HepG2 (cell line): ENCODE data around the gene DCAF7. TPM values are rescaled to one million over a fixed set of nuclear protein-coding genes. Genes with fewer than 3 reads are reported as not detected.
A peak's percentile ranks its signal among the peaks of the same experiment; 100 is the strongest.

Source experiments
- CREB1 ChIP-seq, 2 experiments: fragments of 450-650 bp in 1 of 2; IDR thresholded peaks; 2 replicates each; pipeline ENCODE4 v1.6.1; 2016 to 2017; ENCODE audit warnings: control low read depth in 1 of 2, mild to moderate bottlenecking in 1 of 2, missing compliant biosample characterization in 1 of 2, missing genetic modification characterization in 1 of 2
- FOXP1 ChIP-seq, 2 experiments: fragments of 450-650 bp in 1 of 2; IDR thresholded peaks; 2 replicates each; pipeline ENCODE4 v1.6.1; 2017 to 2018; ENCODE audit warnings: antibody characterized with exemption in 1 of 2
- GPN1 ChIP-seq: sonication (generic); formaldehyde crosslinking; IDR thresholded peaks from 2 replicates; pipeline ENCODE4 v1.5.1; 2020; ENCODE audit warnings: missing genetic modification reagents, borderline replicate concordance
- HDAC2 ChIP-seq: sonication (generic); formaldehyde crosslinking; IDR thresholded peaks from 2 replicates; pipeline ENCODE4 v1.4.0; 2020; ENCODE audit warnings: missing genetic modification reagents
- NFKB2 ChIP-seq: sonication (generic); formaldehyde crosslinking; IDR thresholded peaks from 2 replicates; pipeline ENCODE4 v1.4.0; 2020; ENCODE audit warnings: missing genetic modification reagents, borderline replicate concordance
- NFYC ChIP-seq: IDR thresholded peaks from 2 replicates; pipeline ENCODE4 v1.6.1; 2016; ENCODE audit warnings: missing genetic modification reagents, missing compliant biosample characterization
- NR2F6 ChIP-seq, 2 experiments: IDR thresholded peaks; 2 replicates each; pipeline ENCODE4 v1.6.1; 2016; ENCODE audit warnings: antibody characterized with exemption in 1 of 2, mild to moderate bottlenecking in 1 of 2
- SALL2 ChIP-seq: sonication (generic); formaldehyde crosslinking; IDR thresholded peaks from 2 replicates; pipeline ENCODE4 v1.8.1; 2023; ENCODE audit warnings: mild to moderate bottlenecking, missing genetic modification reagents, inconsistent platforms
- SOX13 ChIP-seq, 3 experiments: fragments of 450-650 bp in 1 of 3; sonication (generic) in 1 of 3; formaldehyde crosslinking in 1 of 3; IDR thresholded peaks in 2 of 3; conservative IDR thresholded peaks in 1 of 3; 2 replicates each; pipeline versions ENCODE4 v1.5.0 to v1.6.1; 2016 to 2020; ENCODE audit warnings: antibody characterized with exemption in 1 of 3, mild to moderate bottlenecking in 1 of 3, missing compliant biosample characterization in 1 of 3, missing genetic modification reagents in 1 of 3, moderate library complexity in 1 of 3
- ZBTB1 ChIP-seq: sonication (generic); formaldehyde crosslinking; IDR thresholded peaks from 2 replicates; pipeline ENCODE4 v1.4.0; 2020; ENCODE audit warnings: missing genetic modification reagents, borderline replicate concordance
- ZNF205 ChIP-seq: IDR thresholded peaks from 2 replicates; pipeline ENCODE4 v1.6.1; 2018; ENCODE audit warnings: missing biosample characterization, missing genetic modification reagents
- ZNF207 ChIP-seq: fragments of 450-650 bp; IDR thresholded peaks from 2 replicates; pipeline ENCODE4 v1.6.1; 2016; ENCODE audit warnings: antibody characterized with exemption, borderline replicate concordance
- ZNF251 ChIP-seq: sonication (generic); formaldehyde crosslinking; IDR thresholded peaks from 2 replicates; pipeline ENCODE4 v1.9.0; 2021; ENCODE audit warnings: mild to moderate bottlenecking, missing genetic modification reagents
- ZNF572 ChIP-seq: sonication (generic); formaldehyde crosslinking; IDR thresholded peaks from 2 replicates; pipeline ENCODE4 v1.5.1; 2020; ENCODE audit warnings: mild to moderate bottlenecking, missing genetic modification reagents
- ZNF614 ChIP-seq: IDR thresholded peaks from 2 replicates; pipeline ENCODE4 v1.6.1; 2018; ENCODE audit warnings: missing biosample characterization, missing genetic modification reagents, inconsistent platforms, borderline replicate concordance
- ZSCAN22 ChIP-seq: sonication (generic); formaldehyde crosslinking; IDR thresholded peaks from 2 replicates; pipeline ENCODE4 v1.4.0; 2020; ENCODE audit warnings: mild to moderate bottlenecking, missing genetic modification reagents
- polyA plus RNA-seq, 8 experiments: library from polyadenylated mRNA; depleted of rRNA in 3 of 8; stranded (reverse) in 7 of 8; unstranded in 1 of 8; fragments of >200 nt; fragmentation: Illumina TruSeq in 4 of 8; extraction: Trizol in 4 of 8; gene quantifications; 2 replicates each; pipeline versions ENCODE4 v1.2.1 to v1.2.3, GENCODE V29; 2011 to 2016; ENCODE audit warnings: low read depth in 4 of 8, missing spikeins in 1 of 8, mixed read lengths in 1 of 8; ENCODE audit not compliant: insufficient read depth in 1 of 8
- total RNA-seq, 5 experiments: library from RNA; depleted of rRNA; stranded (reverse); fragments of >200 nt; fragmentation: Illumina TruSeq; extraction: Trizol; gene quantifications; 2 replicates each; pipeline ENCODE4 v1.2.3, GENCODE V29; 2016; ENCODE audit warnings: low read depth in 1 of 5
- TF ChIP-seq, protein P1 (sequence below): sonication (generic); formaldehyde crosslinking; conservative IDR thresholded peaks from 2 replicates; pipeline ENCODE4 v1.4.0; 2020; ENCODE audit warnings: missing genetic modification reagents
- TF ChIP-seq, protein P2 (sequence below), 2 experiments: fragments of 450-650 bp in 1 of 2; sonication (generic) in 1 of 2; formaldehyde crosslinking; IDR thresholded peaks; 2 replicates each; pipeline versions ENCODE4 v1.5.0 to v1.8.0; 2020 to 2022; ENCODE audit warnings: mild to moderate bottlenecking in 1 of 2, missing genetic modification reagents in 1 of 2
- TF ChIP-seq, protein P3 (sequence below): sonication (generic); formaldehyde crosslinking; IDR thresholded peaks from 2 replicates; pipeline ENCODE4 v1.4.0; 2020; ENCODE audit warnings: mild to moderate bottlenecking, low read depth, missing genetic modification reagents
- TF ChIP-seq, protein P4 (sequence below): sonication (generic); formaldehyde crosslinking; IDR thresholded peaks from 2 replicates; pipeline ENCODE4 v1.4.0; 2020; ENCODE audit warnings: missing genetic modification reagents

Gene DCAF7
- total and polyA plus RNA-seq, 2 of the 13 experiments (the other 11 are each of a cell fraction or from before 2014, with no cell fraction given): 55.2 to 73.4 TPM

DNA sequence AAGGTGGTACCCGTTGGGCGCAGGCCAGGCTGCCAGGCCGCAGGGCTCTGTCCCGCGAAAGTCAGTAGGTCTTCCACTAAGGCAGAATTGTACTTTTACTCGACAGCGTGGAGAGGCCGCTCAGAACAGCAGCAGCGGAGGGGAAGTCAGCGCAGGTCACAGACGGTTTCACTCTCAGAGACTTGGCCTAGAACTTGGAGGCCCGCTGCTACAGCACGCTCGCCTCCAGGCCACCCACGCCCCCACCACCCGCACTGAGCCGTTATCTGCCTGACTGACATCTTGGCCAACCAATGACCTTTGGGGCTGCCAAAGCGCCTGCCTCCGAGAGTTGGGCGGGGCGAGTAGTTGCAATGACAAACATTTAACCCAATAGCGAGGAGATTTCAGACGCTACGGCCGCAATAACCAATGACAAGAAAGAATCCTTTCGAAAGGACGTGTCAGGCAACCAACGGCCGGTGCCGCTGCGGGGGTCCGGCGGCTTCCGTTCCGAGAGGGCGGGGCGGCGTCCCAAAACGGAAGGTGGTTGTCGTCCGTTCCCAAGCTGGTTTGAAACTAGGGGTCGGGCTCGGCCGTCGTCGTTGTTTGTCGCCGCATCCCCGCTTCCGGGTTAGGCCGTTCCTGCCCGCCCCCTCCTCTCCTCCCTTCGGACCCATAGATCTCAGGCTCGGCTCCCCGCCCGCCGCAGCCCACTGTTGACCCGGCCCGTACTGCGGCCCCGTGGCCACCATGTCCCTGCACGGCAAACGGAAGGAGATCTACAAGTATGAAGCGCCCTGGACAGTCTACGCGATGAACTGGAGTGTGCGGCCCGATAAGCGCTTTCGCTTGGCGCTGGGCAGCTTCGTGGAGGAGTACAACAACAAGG lies at the start of gene DCAF7 (continued):
- TF ChIP-seq, protein P1, sequence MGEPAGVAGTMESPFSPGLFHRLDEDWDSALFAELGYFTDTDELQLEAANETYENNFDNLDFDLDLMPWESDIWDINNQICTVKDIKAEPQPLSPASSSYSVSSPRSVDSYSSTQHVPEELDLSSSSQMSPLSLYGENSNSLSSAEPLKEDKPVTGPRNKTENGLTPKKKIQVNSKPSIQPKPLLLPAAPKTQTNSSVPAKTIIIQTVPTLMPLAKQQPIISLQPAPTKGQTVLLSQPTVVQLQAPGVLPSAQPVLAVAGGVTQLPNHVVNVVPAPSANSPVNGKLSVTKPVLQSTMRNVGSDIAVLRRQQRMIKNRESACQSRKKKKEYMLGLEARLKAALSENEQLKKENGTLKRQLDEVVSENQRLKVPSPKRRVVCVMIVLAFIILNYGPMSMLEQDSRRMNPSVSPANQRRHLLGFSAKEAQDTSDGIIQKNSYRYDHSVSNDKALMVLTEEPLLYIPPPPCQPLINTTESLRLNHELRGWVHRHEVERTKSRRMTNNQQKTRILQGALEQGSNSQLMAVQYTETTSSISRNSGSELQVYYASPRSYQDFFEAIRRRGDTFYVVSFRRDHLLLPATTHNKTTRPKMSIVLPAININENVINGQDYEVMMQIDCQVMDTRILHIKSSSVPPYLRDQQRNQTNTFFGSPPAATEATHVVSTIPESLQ: 0 out of 2 replicates have a peak, but pooled peaks have one; percentile 64
- TF ChIP-seq FOXP1 (IDR thresholded peaks at IDR 0.05) (no peak), FOXP1 (CRISPR knock-in tag; IDR thresholded peaks at IDR 0.05) (no peak), ZSCAN22 (0 out of 2 replicates have a peak, but pooled peaks have one; percentile 48), CREB1 (IDR thresholded peaks at IDR 0.05) (peak; percentile 93), CREB1 (CRISPR knock-in tag; IDR thresholded peaks at IDR 0.05) (peak; percentile 93), SOX13 (IDR thresholded peaks at IDR 0.05) (0 out of 2 replicates have a peak, but pooled peaks have one; percentile 11), SOX13 (CRISPR knock-in tag; conservative IDR thresholded peaks at IDR 0.05 in 1 of 2, IDR thresholded peaks at IDR 0.05 in 1 of 2) (peak in 1 of 2 experiments; percentile 29; a peak in 1 of 4 replicates), NFKB2 (CRISPR knock-in tag) (peak; percentile 84), ZNF614 (CRISPR knock-in tag) (peak; percentile 83), SALL2 (peak; percentile 90; the same call in 1 of the 2 replicates), ZNF205 (CRISPR knock-in tag) (peak; percentile 26), ZBTB1 (CRISPR knock-in tag) (peak; percentile 24; the same call in 1 of the 2 replicates), NR2F6 (IDR thresholded peaks at IDR 0.05) (no peak), NR2F6 (CRISPR knock-in tag; IDR thresholded peaks at IDR 0.05) (peak; percentile 56; the same call in 1 of the 2 replicates), GPN1 (0 out of 2 replicates have a peak, but pooled peaks have one; percentile 3), ZNF207 (no peak), ZNF251 (CRISPR knock-in tag) (0 out of 2 replicates have a peak, but pooled peaks have one; percentile 53), NFYC (CRISPR knock-in tag) (peak; percentile 99), ZNF572 (CRISPR knock-in tag) (no peak), HDAC2 (peak; percentile 47; the same call in 1 of the 2 replicates)
- TF ChIP-seq, protein P2, sequence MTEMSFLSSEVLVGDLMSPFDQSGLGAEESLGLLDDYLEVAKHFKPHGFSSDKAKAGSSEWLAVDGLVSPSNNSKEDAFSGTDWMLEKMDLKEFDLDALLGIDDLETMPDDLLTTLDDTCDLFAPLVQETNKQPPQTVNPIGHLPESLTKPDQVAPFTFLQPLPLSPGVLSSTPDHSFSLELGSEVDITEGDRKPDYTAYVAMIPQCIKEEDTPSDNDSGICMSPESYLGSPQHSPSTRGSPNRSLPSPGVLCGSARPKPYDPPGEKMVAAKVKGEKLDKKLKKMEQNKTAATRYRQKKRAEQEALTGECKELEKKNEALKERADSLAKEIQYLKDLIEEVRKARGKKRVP (CRISPR knock-in tag; IDR thresholded peaks at IDR 0.05): peak in 1 of 2 experiments; percentile 38; a peak in 2 of 4 replicates
- TF ChIP-seq, protein P3, sequence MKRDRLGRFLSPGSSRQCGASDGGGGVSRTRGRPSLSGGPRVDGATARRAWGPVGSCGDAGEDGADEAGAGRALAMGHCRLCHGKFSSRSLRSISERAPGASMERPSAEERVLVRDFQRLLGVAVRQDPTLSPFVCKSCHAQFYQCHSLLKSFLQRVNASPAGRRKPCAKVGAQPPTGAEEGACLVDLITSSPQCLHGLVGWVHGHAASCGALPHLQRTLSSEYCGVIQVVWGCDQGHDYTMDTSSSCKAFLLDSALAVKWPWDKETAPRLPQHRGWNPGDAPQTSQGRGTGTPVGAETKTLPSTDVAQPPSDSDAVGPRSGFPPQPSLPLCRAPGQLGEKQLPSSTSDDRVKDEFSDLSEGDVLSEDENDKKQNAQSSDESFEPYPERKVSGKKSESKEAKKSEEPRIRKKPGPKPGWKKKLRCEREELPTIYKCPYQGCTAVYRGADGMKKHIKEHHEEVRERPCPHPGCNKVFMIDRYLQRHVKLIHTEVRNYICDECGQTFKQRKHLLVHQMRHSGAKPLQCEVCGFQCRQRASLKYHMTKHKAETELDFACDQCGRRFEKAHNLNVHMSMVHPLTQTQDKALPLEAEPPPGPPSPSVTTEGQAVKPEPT (CRISPR knock-in tag): peak; percentile 64; the same call in 1 of the 2 replicates
- TF ChIP-seq, protein P4, sequence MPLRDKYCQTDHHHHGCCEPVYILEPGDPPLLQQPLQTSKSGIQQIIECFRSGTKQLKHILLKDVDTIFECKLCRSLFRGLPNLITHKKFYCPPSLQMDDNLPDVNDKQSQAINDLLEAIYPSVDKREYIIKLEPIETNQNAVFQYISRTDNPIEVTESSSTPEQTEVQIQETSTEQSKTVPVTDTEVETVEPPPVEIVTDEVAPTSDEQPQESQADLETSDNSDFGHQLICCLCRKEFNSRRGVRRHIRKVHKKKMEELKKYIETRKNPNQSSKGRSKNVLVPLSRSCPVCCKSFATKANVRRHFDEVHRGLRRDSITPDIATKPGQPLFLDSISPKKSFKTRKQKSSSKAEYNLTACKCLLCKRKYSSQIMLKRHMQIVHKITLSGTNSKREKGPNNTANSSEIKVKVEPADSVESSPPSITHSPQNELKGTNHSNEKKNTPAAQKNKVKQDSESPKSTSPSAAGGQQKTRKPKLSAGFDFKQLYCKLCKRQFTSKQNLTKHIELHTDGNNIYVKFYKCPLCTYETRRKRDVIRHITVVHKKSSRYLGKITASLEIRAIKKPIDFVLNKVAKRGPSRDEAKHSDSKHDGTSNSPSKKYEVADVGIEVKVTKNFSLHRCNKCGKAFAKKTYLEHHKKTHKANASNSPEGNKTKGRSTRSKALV: peak; percentile 83
